ENCODE measurements around the gene CNDP1. TPM values are rescaled to one million over a fixed set of nuclear protein-coding genes. Genes with fewer than 3 reads are reported as not detected.

The CNDP1 gene
- total RNA-seq, 1 donor from 2014 or later: 0.49 TPM

Other genes with a start within 250 kb of the CNDP1 start
- gene CYB5A, start 242.5 kb upstream of the CNDP1 start, total RNA-seq: 7.9 TPM
- not detected for gene C18orf63, start 218.7 kb upstream of the CNDP1 start, total RNA-seq
- 5.2 TPM for gene DIPK1C, start 77.2 kb upstream of the CNDP1 start, total RNA-seq
- 35.7 TPM for gene CNDP2, start 38.1 kb upstream of the CNDP1 start, total RNA-seq
- 17.2 TPM for gene ZNF407, start 63.4 kb downstream of the CNDP1 start, total RNA-seq